ENCODE results near the gene CFLAR.
"Not testable (repeated sequence)": the region's sequence is repeated elsewhere in the genome, so short reads cannot be mapped to it uniquely, and the experiment has no call there.

Gene CFLAR

DNA sequence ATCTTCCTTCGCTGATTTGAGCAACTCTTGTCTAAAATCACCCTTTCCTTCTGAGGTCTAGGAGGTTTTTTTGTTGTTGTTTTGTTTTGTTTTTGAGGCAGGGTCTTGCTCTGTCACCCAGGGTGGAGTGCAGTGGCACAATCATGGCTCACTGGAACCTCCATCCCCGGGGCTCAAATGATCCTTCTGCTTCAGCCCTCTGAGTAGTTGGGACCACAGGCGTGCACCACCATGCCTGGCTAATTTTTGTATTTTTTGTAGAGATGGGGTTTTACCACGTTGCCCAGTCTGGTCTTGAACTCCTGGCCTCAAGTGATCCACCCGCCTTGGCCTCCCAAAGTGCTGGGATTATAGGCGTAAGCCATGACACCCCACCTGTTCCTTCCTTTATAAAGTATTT, 68.3 kb downstream of the CFLAR start:
- DNase-seq, result not testable (repeated sequence)

DNA sequence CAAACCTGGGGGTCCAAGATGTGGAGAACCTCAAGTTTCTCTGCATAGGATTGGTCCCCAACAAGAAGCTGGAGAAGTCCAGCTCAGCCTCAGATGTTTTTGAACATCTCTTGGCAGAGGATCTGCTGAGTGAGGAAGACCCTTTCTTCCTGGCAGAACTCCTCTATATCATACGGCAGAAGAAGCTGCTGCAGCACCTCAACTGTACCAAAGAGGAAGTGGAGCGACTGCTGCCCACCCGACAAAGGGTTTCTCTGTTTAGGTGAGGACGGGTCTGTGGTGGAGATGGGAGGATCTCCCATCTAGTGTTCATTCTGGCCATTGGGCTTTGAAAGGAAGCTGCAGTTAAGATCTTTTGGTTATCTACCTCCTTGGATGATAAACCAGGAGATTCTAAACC, 69.9 kb downstream of the CFLAR start:
- DNase-seq, result no peak

DNA sequence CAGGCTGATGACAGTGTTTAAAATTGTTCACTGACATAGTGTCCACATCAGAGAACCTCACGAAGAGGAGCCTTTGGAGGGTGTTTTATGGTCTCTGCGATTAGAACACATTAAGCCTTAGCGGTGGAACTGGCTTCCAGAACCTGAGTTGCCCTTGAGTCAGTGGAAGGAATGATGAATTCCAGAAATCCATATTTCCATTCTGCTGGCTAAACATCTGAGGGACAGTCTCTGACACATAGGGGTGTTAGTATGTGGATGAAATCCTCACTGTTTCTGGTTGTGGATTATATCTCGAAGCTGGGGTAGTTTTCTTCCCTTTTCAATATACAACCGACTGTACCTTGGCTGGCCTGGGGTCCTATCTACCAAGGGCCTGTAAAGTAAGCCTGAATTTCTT, 71.0 kb downstream of the CFLAR start:
- DNase-seq, result no peak

DNA sequence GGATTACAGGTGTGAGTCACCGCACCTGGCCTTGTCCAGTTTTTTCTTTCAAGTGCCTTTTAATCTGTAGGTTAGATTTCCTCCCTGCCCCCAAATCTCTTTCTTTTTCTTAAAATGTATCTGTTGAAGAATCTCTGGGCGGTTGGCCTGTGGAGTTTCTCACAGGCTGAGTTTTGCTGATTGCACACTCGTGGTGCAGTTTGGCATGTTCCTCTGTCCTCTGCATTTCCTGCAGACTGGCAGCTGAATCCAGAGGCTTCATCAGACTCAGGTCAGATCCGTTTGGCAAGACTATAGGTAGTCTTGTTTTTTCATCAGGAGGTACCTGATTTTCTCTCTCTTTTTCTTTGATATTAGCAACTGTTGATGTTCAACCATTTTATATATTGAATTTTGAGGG, 72.5 kb downstream of the CFLAR start:
- DNase-seq, result no peak

DNA sequence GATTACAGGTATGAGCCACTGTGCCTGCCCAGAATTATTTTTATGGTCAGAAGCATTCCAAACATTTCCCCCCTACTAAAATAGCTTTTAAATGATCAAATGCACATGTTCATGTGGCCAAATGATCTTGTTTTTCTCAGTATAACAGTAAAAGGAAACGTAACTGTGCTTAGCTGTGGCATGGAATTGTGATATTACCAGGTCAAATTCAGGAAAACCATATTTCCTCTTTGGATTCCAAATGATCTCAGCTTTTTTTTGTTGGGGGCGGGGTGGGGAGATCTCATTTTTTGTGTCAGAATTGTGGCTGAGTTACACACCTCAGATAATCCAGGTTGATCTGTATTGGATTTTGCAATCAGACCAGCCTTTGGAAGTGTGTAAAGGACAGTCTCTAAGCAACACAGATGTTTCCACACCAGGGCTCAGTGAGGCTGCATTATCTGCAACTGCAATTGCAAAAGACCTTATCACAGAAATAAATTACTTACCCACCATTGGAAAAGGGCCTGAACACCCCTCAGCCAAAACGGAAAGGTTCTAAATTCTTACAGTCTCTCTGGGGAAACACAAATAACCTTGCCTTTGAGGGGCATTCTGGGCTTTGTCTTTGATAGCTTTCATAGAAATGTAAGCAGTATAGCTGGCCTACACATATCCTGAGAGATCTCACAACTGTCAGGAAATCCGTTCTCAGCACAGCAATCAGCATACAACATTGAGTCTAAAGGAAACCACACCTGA, 75.3 kb downstream of the CFLAR start:
- no peak for DNase-seq

DNA sequence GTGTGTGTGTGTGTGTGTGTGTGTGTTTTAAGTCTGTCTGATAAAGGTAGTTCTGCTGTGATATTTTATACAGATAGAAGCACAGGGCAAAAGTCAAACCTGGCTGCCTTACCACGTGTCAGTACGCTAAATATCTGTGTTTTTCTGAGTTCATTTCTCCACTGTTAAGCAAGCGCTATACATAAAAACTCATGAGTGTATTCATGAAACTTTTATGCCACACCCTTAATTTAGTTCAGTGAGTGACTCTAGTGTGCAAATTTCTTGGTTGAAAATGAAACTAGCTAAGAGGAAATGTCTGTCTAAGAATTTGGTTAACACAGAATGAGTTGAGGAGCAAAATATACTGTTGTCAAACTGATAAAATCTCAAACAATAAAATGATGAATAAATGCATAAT, 78.1 kb downstream of the CFLAR start:
- DNase-seq, result no peak

DNA sequence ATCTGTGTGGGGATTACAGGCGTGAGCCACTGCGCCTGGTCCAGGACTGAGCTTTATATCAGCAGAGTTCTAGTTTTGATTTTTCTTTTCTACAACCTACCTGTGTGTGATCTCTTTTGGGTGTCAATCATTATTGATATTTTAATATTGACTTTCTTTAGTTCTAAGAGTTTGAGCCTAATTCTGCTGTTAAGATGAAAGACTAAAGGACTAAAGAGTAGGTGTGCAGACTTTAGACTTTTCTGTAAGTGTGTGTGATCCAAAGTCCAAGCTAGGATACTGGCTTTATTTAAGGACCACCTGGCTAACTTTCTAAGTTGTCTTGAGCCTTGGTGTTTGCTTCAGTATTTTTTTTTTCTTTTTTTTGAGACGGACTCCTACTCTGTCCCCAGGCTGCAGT, 79.4 kb downstream of the CFLAR start:
- no peak for DNase-seq

DNA sequence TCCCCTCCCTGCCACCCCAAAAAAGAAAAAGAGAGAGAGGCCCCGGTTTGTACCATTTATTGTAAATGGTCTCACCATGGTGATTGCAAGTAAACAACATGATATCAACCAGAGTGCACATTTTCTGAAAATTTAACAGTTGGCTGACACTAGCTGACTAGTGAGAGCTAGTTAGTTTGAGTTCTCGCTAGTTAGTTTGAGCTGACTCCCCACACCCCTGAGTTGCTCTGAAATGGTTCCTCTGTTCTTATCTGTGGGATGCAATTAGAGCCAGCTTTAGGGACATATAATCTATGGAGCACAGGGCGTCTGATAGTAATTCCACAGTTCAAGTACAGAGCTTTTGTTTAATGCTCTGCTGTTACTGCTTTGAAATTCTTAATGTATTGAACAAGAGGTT, 80.0 kb downstream of the CFLAR start:
- DNase-seq, result no peak

DNA sequence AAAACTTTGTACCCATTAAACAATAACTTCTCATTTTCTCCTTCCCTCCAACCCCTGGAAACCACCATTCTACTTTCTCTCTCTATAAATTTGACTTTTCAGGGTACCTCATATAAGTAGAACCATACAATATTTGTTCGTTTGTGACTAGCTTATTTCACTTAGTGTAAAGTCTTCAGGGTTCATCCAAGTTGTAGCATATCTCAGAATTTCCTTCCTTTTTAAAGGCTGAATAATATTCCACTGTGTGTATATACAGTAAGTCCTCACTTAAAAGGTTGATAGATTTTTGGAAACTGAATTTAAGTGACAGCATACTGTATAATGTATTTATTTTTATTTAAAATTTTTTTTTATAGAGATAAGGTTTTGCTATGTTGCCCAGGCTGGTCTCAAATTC, 80.8 kb downstream of the CFLAR start:
- no peak for DNase-seq

DNA sequence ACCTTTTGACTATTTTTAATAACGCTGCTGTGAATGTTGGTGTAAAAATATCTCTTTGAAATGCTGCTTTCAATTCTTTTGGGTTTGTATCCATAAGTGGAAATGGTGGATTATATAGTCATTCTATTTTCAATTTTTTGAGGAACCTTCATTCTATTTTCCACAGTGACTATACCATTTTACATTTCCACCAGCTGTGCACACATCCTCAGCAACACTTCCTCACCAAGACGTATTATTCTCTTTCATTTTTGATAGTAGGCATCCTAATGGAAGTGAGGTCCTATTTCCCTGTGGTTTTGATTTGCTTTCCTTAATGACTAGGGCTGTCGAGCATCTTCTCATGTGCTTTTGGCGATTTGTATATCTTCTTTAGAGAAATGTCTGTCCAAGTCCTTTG, 81.8 kb downstream of the CFLAR start:
- DNase-seq, result no peak

DNA sequence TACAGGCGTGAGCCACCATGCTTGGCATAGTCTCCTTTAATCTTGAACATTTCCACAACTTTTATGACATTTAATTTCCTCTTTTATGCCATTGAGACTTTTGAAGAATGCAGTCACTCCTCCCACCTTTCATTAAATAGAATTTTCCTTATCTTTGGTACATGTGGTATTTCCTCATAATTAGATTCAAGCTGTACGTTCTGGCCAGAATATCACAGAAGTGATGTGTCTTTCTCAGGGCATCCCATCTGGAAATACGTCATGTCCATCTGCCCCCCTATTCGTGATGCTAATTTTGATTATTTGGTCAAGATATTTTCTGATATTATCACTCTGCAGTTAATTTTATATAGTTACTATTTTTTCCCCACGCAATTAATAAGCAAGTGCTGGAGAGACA, 83.9 kb downstream of the CFLAR start:
- DNase-seq, result no peak

DNA sequence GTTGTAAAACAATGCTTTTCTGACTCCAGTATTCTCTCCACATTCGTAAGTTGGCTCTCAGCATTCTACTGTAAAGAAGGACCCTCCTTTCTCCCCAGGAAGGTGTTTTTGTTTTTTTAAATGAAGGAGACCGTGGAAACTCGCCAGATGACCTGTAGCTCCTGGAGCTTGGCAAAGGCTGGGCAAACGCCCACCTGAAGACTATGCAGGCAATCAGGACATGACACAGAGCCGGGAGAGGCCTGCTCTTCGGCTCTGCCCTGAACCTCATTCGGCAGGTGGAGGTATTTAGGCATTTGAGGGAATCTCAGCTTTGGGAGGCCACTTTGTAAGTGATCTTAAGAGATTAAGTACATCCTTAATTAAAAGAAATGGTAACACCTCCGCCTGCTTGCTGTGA, 84.4 kb downstream of the CFLAR start:
- DNase-seq, result no peak

DNA sequence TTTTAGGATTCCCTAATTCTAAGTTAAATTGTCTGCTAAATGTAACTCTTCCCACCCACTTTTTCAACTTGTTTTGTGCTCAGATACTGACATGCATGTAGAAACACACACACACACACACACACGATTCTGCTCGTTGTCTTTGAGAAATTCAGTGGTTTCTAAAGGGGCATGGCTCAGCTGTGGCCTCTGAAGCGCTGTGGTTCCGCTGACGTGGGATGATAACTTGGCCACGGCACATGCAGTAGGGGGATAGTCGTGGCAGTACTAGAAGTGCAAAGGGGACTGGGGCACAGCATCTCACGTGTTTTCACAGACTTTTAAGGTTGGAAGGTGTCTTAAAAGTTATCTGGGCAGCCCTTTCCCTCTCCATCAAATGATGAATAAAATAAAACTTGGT, 85.4 kb downstream of the CFLAR start:
- no peak for DNase-seq

DNA sequence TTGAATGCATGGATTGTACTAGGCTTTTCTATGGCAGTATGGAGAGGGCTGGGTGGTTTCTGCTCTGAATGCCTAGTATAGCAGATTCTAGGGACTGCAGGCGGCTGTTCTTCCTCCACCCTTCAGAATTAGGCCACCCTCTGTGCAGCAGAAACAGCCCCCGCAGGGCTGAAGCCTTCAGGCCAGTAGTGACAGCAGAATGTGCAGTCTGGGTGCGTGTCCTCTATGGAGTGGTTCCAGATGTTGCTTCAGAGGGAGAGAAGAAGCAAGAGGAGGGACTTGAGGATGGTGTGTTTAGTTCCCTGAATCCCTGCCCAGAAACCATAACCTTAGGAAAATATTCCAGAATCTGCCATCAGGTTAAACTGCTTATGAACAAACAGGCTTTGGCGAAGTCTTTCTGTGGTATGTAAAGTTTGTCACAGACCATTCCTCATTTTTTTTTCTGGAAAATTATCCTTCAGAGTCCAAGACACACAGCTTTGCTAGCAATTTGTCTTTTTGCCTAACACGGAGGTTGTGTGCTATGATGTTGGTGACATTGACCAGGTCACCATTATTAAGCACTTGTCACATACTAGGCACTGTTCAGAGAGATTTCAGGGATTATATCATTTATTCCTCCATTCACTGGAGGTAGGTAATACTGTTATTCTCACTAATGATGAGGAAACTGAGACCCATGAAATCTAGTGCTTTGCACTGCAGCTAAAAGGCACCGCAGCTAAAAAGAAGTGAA, 88.1 kb downstream of the CFLAR start:
- DNase-seq, result no peak

DNA sequence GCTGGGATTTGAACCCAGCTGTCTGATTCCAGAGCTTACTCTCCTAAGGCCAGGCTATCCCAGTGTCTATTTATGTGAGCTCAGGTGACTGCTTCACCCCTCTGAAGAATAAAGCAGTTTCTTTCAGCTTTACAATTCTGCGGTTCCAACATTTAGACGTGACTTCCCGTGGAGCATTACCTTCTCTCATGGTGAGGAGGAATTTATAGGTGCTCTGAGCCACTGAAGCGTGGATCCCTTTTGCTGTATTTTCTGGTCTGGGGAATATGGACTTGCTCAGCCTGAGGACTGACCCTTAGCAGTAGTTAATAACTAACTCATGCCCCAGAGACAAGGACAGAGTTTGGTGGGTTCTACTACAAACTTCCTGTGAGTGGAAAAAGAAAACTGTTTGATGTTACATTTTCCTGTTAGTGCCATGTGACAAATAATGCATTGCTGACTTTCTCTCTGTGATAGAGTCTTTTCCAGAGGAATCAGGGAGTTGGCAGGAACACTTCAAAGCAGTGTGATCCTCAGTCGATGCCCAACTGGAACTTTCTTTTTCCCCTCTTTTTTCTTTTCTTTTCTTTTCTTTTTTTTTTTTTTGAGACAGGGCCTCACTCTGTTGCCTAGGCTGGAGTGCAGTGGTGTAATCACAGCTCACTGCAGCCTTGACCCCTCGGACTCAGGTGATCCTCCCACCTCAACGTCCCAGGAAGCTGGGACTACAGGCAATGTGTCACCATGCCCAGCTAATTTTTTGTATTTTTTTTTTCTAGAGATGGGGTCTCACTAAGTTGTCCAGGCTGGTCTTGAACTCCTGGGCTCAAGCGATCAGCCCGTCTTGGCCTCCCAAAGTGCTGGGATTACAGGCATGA, 88.9 kb downstream of the CFLAR start:
- no peak for DNase-seq

DNA sequence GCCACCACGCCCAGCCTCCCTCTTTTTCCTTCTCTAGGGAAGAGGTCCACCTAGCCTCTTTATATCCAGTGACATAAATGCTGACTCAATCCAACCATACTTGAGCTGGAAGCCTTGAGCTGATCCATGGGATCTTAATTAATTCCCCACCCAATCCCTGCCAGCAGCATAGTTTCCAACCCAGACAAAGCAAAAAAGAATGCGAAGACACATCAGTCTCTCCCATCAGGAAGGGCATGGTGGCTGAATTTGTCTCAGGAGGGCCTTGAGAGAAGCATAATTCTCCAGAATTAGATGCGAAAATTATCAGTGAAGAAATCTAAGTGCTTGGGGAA, 89.5 kb downstream of the CFLAR start:
- DNase-seq, result no peak

DNA sequence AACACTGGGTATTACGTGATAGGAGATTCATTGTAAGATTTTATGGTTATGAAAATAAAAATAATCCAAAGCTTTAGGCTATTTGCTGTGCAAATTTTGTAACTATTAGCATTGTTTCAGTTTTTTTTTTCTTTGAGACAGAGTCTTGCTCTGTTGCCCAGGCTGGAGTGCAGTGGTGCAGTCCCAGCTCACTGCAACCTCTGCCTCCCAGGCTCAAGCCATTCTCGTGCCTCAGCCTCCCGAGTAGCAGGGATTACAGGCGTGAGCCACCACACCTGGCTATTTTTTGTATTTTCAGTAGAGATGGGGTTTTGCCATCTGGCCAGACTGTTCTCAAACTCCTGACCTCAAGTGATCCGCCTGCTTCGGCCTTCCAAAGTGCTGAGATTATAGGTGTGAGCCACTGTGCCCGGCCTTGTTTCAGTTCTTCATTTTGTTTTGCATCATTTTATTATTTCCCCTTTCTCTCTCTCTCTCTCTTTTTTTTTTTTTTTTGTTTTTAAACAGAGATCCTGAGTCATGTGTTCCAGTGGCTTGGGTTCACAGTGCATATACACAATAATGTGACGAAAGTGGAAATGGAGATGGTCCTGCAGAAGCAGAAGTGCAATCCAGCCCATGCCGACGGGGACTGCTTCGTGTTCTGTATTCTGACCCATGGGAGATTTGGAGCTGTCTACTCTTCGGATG, 92.7 kb downstream of the CFLAR start:
- DNase-seq, result no peak

DNA sequence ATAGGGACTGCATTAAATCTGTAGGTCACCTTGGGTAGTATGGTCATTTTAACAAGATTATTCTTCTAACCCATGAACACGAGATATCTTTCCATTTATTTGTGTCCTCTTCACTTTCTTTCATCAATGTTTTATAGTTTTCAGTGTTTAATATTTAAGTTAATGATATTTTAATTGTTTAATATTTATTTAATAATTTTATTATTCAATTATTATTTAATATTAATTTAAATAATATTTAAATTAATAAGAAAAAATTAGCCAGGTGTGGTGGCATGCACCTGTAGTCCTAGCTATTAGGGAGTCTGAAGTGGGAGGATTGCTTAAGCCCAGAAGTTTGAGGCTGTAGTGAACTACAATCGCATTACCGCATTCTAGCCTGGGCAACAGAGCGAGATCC, 100.0 kb downstream of the CFLAR start:
- DNase-seq, result no peak

DNA sequence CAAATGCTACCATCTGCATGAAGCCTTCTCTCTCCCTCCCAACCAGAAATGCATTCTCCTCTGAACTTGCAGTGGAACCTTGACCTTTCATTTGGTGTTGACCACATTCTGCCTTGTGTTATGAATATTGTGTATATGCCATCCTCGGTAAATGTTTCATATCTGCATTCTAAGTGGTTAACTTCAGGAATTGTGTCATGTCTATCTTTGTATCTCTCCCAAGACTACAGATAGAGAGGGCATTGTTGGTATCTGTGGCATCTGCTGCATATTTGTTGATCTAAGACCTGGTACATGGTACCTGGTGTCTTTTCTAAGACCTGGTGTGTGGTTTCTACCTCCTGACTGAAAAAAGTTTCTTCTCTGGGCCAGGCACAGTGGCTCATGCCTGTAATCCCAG, 101.0 kb downstream of the CFLAR start:
- no peak for DNase-seq

DNA sequence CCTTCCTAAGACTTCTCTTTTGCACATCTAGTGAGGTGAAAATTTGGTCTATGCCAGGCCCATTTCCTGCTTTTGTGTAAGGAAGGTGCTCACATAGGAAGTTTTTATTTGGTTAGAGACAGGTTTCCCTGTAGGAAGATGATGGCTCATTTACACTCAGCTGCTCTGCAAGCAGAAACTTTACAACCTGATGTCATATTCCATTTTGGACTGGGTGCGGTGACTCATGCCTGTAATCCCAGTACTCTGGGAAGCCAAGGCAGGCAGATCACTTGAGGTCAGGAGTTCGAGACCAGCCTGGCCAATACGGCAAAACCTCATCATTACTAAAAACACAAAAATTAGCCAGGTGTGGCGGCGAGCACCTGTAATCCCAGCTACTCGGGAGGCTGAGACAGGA, 102.8 kb downstream of the CFLAR start:
- no peak for DNase-seq

DNA sequence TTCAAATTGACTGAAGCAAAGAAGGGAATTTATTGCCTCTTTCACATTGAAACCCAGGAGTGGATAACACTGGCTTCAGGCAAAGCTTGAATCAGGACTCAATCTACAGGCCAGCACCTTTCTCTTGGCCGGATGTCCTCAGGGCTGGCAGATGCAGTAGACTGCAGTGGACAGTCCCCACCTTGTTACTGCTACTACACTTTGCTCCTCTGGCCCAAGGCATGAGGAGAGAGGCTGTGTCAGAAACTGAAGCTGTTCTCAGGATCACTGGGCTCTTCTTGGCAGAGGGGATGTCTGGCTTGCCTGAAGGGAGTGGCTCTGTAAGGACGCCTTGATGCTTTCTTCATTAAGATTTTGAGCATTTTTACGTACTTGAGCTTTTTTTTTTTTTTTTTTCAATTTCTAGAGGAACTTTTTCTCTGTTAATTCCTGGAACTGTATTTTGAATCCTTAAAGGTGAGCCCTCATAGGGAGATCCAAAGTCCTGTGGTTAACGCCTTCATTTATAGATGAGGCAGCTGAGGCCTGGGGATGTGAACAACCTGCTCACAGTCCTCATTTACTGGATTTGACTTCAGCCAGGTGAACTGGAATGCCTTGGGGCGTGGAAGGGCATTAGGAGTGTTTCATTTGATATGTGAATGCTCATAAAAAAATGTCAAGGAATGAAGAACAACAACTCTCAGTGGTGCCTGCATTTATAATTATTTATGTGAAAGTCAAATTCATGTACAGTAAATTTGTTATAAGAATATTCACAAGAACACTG, 103.5 kb downstream of the CFLAR start:
- no peak for DNase-seq

DNA sequence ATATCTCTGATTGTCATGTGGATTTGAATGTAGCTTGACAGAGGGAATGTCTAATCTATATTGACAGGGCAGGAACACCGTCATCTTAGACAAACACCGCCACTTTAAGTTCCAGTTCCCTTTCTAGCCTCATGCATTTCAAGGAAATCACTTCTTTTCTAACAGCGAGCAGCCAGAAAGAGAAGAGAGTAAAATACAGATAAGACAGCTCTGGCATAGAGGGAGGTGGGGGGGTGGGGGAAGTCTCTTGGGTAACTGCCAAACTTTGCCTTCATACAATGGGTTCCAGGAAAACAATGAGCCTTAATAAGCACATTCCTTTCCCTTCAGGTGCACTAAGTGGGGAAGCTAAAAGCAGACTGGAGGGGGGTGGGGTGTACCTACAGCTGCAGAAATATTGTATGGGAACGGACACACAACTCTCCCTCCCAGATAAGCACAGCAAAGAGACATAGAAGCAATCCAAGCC, 104.2 kb downstream of the CFLAR start:
- no peak for DNase-seq
